ENCODE data around the gene ARHGEF26. TPM values are rescaled to one million over a fixed set of nuclear protein-coding genes. Genes with fewer than 3 reads are reported as not detected.

The ARHGEF26 gene
- total RNA-seq, 2 experiments from 2014 or later, result 0.08 TPM; not detected in 1

GRCh38 chr3:154240235-154240634 is 119.0 kb downstream of the ARHGEF26 start:
- ChIA-PET POLR2A (no interaction called here), CTCF (interaction anchor here (1.4 kb wide), 1 partner anchor 12 kb away, joined by 4 read pairs; no protein-coding TSS in a partner anchor)

DNA sequence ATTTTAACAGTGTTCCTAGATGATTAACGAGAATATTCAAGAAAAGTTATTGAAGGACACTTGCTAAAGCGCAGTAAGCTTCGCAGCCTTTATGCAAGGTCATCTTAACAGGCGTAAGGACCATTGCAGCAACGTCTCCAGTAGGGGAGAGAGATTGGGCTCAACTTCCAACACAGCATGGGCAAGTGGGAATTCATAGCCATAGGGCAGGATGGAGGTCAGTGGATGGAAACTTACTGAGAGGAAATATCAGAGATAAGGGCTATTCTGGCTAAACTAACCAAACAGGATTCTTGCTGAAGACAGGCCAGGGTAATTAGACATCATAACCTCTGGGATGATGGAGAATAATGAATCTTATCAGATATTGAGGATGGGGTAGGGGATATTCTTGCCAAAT is 120.3 kb downstream of the ARHGEF26 start:
- ChIA-PET POLR2A (no interaction called here), CTCF (interaction anchor here (1.4 kb wide), 1 partner anchor 11 kb away, joined by 4 read pairs; no protein-coding TSS in a partner anchor)

DNA sequence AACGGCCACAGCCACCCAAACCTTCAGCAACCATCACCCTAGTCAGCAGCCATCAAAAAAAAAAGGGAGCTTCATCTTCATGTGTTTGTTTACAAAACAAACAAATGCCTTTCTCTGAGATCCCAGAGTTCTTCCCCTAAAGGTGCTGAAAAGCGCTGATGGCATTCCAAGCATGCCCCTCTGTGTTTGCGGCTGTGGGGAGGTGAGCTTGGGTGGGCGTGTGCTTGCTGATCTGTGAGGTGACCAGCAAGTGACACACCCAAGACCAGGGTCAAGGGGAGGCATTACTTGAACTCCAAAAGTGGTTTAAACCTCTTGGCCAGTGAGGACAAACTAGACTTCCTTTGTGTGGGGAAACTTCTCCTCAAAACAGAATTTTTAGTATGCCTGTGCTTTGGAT is 121.6 kb downstream of the ARHGEF26 start:
- ChIA-PET POLR2A (no interaction called here), CTCF (no interaction called here)

- ChIA-PET CTCF (no interaction called here), POLR2A (no interaction called here)
Observed at GRCh38 chr3:154243353-154243752, 122.2 kb downstream of the ARHGEF26 start.

- ChIA-PET POLR2A (no interaction called here), CTCF (no interaction called here)
Observed at GRCh38 chr3:154244644-154245043, 123.5 kb downstream of the ARHGEF26 start.

DNA sequence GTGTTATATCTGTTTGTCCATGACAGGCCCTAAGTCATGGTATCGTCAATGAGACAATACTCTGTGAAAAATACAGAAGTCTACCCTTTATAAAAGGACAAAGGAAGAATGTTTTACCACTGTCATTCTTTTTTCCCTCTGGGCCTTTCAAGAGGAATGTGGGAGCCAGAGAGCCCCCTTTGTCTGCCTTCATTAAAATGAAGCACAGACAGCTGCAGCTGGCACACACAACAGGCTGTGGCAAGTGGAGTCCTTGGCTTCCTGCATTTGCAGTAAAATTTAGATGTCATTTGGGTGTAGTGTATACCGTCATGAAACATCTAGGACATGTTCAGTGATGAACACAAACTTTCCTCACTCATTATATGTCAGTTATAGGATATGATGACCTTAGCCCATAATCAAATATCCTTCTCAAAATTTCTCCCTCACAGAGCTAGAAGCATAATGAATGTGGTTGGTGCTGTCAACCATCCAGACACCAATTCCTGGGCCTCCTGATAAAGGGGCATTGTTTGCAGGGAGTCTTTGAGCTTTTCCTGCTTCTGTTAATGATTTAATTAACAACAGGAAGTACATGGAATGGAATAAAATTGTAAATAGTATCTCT is 126.7 kb downstream of the ARHGEF26 start:
- POLR2A ChIA-PET, result no interaction called here

GRCh38 chr3:154250291-154250690 is 129.1 kb downstream of the ARHGEF26 start:
- ChIA-PET POLR2A (no interaction called here), CTCF (no interaction called here)

More for the DNA sequence above, 126.7 kb downstream of the ARHGEF26 start:
- CTCF ChIA-PET, result no interaction called here

DNA sequence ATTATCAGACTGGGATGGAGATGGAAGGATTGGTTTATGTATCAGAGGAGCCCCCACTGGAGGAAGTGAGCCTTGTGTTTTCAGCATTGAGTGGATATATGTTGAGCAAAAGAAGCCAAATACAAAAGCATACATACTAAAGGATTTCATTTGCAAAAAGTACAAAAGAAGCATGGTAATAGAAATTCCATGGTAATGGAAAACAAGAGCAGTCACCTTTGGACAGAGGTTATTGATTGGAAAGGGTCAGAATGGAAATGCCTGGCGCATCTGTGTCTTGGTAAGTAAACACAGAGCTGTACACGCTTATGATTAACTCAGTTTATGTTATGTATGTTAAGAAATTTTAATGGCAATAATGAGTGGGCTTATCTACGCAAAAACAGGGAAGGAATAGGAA is 130.4 kb downstream of the ARHGEF26 start:
- POLR2A ChIA-PET, result no interaction called here
- CTCF ChIA-PET, result interaction anchor here (0.6 kb wide), 1 partner anchor 11 kb away, joined by 3 read pairs; no protein-coding TSS in a partner anchor

GRCh38 chr3:154252759-154253638 is 131.8 kb downstream of the ARHGEF26 start:
- CTCF ChIA-PET, result interaction anchor here (0.8 to 1.2 kb wide), 2 partner anchors 12 to 153 kb away, joined by 4 read pairs; no protein-coding TSS in a partner anchor

GRCh38 chr3:154254527-154254926 is 133.3 kb downstream of the ARHGEF26 start:
- ChIA-PET CTCF (no interaction called here), POLR2A (no interaction called here)

More at GRCh38 chr3:154252759-154253638, 131.8 kb downstream of the ARHGEF26 start:
- POLR2A ChIA-PET, result no interaction called here

DNA sequence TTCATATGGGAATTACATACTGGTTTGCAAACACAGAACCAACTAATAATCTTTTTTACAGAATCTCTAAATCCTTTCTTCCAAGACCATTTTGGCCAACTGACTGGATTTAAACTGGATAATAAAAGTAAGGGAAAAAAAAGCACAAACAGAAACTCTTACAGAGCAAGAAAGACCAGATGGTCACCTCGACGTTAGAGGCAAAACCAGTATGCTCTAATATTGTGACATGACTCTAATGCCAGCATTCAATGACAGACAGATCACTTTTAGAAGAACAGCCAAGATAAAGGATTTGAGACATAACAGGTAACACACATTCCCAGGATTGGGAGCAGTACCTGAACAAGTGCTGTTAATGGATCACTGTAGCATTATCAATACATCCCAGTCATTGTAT is 152.2 kb downstream of the ARHGEF26 start:
- ChIA-PET CTCF (no interaction called here), POLR2A (no interaction called here)

- ChIA-PET CTCF (no interaction called here), POLR2A (no interaction called here)
Observed at GRCh38 chr3:154274348-154274747, 153.2 kb downstream of the ARHGEF26 start.

DNA sequence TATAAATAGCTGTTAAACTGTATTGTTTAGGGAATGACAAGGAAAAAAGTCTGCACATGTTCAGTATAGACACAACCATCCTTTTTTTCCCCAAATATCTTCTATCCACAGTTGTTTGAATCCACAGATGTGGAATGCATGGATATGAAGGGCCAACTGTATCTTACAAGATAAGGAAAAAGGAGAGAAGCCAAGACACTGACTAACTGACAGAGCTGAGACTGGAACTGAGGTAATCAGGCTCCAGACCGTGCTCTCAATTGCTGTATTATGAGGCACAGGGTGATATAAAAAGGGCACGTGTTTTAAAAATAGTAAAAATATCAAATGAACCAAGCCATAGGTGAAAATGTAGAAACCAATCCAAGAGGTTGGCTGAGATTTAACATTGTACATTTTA is 154.1 kb downstream of the ARHGEF26 start:
- ChIA-PET CTCF (no interaction called here), POLR2A (no interaction called here)

DNA sequence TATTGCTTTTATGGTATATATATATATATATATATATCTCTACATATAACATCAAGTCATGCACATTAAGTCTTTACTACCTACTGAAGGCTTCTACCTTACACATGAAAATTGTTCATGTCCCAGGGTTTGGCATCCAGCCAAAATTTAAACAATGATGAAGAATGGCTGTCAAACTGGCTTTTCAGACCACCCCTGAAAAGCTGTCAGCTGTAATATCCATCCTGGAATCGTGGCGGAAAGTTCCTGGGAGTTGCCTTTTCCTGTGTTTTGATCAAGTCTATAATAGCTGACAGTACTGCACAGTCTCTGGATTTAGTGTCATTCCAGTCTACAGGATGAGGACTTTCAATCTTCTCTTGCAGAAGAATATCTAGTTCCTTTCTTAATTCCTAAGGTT is 154.8 kb downstream of the ARHGEF26 start:
- ChIA-PET CTCF (no interaction called here), POLR2A (no interaction called here)

GRCh38 chr3:154280161-154280560 is 159.0 kb downstream of the ARHGEF26 start:
- ChIA-PET CTCF (no interaction called here), POLR2A (no interaction called here)

DNA sequence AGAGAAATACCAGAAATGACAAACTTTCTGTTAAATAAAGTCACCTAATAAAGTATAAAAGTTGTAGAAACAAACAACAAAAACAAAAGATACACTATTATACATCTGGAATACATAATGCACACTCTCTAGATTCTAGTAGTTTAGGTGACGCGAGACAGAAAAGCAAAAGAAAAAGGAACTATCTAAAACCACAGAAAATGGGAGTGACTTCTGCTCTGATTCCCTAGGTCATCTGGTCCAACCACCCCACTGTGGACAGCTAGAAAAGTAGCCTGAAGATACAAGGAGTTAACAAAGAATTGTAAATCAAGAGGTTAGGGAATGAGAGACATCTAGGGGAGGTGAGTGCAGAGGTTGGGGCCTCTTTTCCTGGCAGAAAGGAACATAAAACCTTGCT is 164.0 kb downstream of the ARHGEF26 start:
- CTCF ChIA-PET, result interaction anchor here (0.6 kb wide), 1 partner anchor 1570 kb away, joined by 4 read pairs; no protein-coding TSS in a partner anchor
- POLR2A ChIA-PET, result no interaction called here

DNA sequence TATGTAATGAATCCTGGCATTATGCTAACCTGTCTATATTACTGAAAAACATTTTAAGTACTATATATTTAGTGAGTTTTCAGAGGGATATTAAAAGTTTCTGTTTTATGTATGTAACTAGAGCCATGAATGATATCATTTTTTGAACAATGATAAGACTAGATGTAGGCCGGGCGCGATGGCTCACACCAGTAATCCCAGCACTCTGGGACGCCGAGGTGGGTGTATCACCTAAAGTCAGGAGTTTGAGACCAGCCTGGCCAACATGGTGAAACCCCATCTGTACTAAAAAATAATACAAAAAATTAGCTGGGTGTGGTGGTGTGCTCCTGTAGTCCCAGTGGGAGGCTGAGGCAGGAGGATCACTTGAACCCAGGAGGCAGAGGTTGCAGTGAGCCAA is 169.0 kb downstream of the ARHGEF26 start:
- CTCF ChIA-PET, result no interaction called here
- POLR2A ChIA-PET, result no interaction called here

DNA sequence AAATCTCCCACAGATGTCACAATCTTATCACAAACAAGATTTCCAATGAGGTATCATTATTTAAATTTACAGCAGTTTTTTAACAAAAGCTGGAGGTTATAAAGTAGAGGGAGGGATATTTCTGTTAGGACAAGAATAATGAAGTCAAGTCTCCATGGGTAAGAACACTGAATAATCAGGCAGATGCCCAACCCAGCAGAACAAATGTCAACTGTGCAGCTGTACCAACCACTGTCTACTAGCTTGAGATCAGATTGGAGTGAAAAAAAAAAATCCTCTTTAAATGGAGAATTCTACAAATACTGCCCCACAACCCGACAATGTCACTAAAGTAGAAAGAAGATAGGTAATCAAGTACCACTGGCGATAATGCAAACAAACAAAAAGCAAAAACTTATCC is 172.8 kb downstream of the ARHGEF26 start:
- POLR2A ChIA-PET, result no interaction called here
- CTCF ChIA-PET, result no interaction called here

- ChIA-PET POLR2A (no interaction called here), CTCF (no interaction called here)
Observed at GRCh38 chr3:154301561-154301960, 180.4 kb downstream of the ARHGEF26 start.

- POLR2A ChIA-PET, result no interaction called here
- CTCF ChIA-PET, result no interaction called here
Observed at GRCh38 chr3:154304116-154304786, 183.1 kb downstream of the ARHGEF26 start.

- ChIA-PET CTCF (interaction anchor here (1.0 kb wide), 1 partner anchor 20 kb away, joined by 4 read pairs; the partner anchor contains the start of gene DHX36), POLR2A (no interaction called here)
Observed at GRCh38 chr3:154304936-154305335, 183.7 kb downstream of the ARHGEF26 start.
